Right atrium auricular region (tissue), 2 donors: ENCODE data around the gene MT4. TPM values are rescaled to one million over a fixed set of nuclear protein-coding genes. Genes with fewer than 3 reads are reported as not detected.

Experiments used
- DNase-seq: peaks from one replicate; pipeline ENCODE4 v3.0.0-alpha.2; 2019; ENCODE audit warnings: low spot score
- H3K27ac ChIP-seq, 2 donors: fragments of 200-600 bp; sonication (generic); 1 replicate in 1 of 2; 2 replicates in 1 of 2; pipeline ENCODE4 v1.5.1; 2016 to 2019
- H3K27me3 ChIP-seq, 2 donors: fragments of 200-600 bp; sonication (generic); one replicate each; pipeline versions ENCODE4 v1.5.1 to v1.6.0; 2017 to 2019
- H3K36me3 ChIP-seq: fragments of 200-600 bp; sonication (generic); one replicate; pipeline ENCODE4 v1.5.1; 2016
- H3K4me1 ChIP-seq, 2 donors: fragments of 200-600 bp; sonication (generic); one replicate each; pipeline versions ENCODE4 v1.5.1 to v1.6.0; 2017 to 2019
- H3K4me3 ChIP-seq, 2 donors: fragments of 200-600 bp; sonication (generic); 1 replicate in 1 of 2; 2 replicates in 1 of 2; pipeline ENCODE4 v1.5.1; 2017 to 2019; ENCODE audit warnings: mild to moderate bottlenecking in 1 of 2, moderate library complexity in 1 of 2
- H3K9me3 ChIP-seq, 2 donors: fragments of 200-600 bp; sonication (generic); one replicate each; pipeline ENCODE4 v1.5.1; 2019
- CTCF ChIP-seq, 2 donors: fragments of 200-600 bp; sonication (generic); IDR thresholded peaks; one replicate each; pipeline ENCODE4 v1.5.1; 2019; ENCODE audit warnings: antibody characterized with exemption in 2 of 2
- total RNA-seq, 2 donors: library from RNA; depleted of rRNA; stranded (reverse); fragments of >200 nt; gene quantifications; one replicate each; pipeline ENCODE4 v1.1.0, GENCODE V29; 2016

The MT4 gene
- total RNA-seq, 2 donors from 2014 or later, result not detected

- DNase-seq, result peak; percentile 85
- no peak for TF ChIP-seq CTCF (IDR thresholded peaks at IDR 0.05)
Observed at GRCh38 chr16:56610017-56610608, 45.2 kb downstream of the MT4 start.

GRCh38 chr16:56610609-56611111, 45.8 kb downstream of the MT4 start:
- Histone ChIP-seq H3K27me3 (no peaks in the 10 kb centered on the region), H3K4me1 (peaks cover 0 to 61% of the 10 kb centered on the region in 2 donors), H3K36me3 (no peaks in the 10 kb centered on the region), H3K4me3 (peak overlapping the region in 1 of 2 donors; percentile 70), H3K27ac (peak overlapping the region; percentile 92 to 98), H3K9me3 (no peaks in the 10 kb centered on the region)
- TF ChIP-seq CTCF (IDR thresholded peaks at IDR 0.05), result no peak
- no peak for DNase-seq

More at GRCh38 chr16:56610017-56610608, 45.2 kb downstream of the MT4 start:
- Histone ChIP-seq H3K9me3 (no peaks in the 10 kb centered on the region), H3K36me3 (no peaks in the 10 kb centered on the region), H3K27ac (peak overlapping the region; percentile 92 to 98), H3K4me3 (peak overlapping the region; percentile 60 to 70), H3K4me1 (peaks cover 0 to 63% of the 10 kb centered on the region in 2 donors), H3K27me3 (no peaks in the 10 kb centered on the region)

- Histone ChIP-seq H3K9me3 (no peaks in the 10 kb centered on the region), H3K4me3 (no peak overlapping the region), H3K4me1 (peaks cover 0 to 54% of the 10 kb centered on the region in 2 donors), H3K27ac (peak overlapping the region; percentile 92 to 98), H3K36me3 (no peaks in the 10 kb centered on the region), H3K27me3 (no peaks in the 10 kb centered on the region)
- TF ChIP-seq CTCF (IDR thresholded peaks at IDR 0.05), result no peak
- DNase-seq, result peak; percentile 91
Observed at GRCh38 chr16:56611281-56611833, 46.5 kb downstream of the MT4 start.

GRCh38 chr16:56613706-56614105, 48.8 kb downstream of the MT4 start:
- no peaks in the 10 kb centered on the region for H3K27me3 ChIP-seq
- H3K4me1 ChIP-seq, result peaks cover 0 to 55% of the 10 kb centered on the region in 2 donors
- no peak for DNase-seq
- TF ChIP-seq CTCF (IDR thresholded peaks at IDR 0.05), result no peak
- H3K27ac ChIP-seq, result no peak overlapping the region
- H3K9me3 ChIP-seq, result no peaks in the 10 kb centered on the region
- no peaks in the 10 kb centered on the region for H3K36me3 ChIP-seq
- H3K4me3 ChIP-seq, result no peak overlapping the region

- Histone ChIP-seq H3K4me3 (no peak overlapping the region), H3K9me3 (no peaks in the 10 kb centered on the region), H3K4me1 (peaks cover 0 to 53% of the 10 kb centered on the region in 2 donors), H3K27ac (no peak overlapping the region), H3K36me3 (no peaks in the 10 kb centered on the region), H3K27me3 (no peaks in the 10 kb centered on the region)
- no peak for DNase-seq
- no peak for TF ChIP-seq CTCF (IDR thresholded peaks at IDR 0.05)
Observed at GRCh38 chr16:56614549-56614991, 49.7 kb downstream of the MT4 start.
